ENCODE results near the gene CNTD1.

CNTD1 gene

GRCh38 chr17:42779936-42780850, 18.5 kb upstream of the CNTD1 start, which contains the start of gene WNK4:
Gene WNK4 (plus strand): TSS chr17:42780610. CDS start chr17:42780699, 89 bp downstream.
- no peak for DNase-seq

- DNase-seq = no peak
These were observed 17.6 kb upstream of the CNTD1 start for GRCh38 chr17:42780851-42781638.

GRCh38 chr17:42781639-42782165, 17.0 kb upstream of the CNTD1 start:
- DNase-seq = no peak

GRCh38 chr17:42782166-42783061, 16.2 kb upstream of the CNTD1 start:
- DNase-seq = no peak

GRCh38 chr17:42783062-42783790, 15.4 kb upstream of the CNTD1 start:
- DNase-seq = no peak

- no peak for DNase-seq
These were observed 14.9 kb upstream of the CNTD1 start for GRCh38 chr17:42783791-42784138.

- DNase-seq = no peak
These were observed 14.3 kb upstream of the CNTD1 start for GRCh38 chr17:42784409-42784808.

- DNase-seq = no peak
These were observed 13.7 kb upstream of the CNTD1 start for GRCh38 chr17:42784811-42785592.

GRCh38 chr17:42787266-42787665, 11.4 kb upstream of the CNTD1 start:
- no peak for DNase-seq

- no peak for DNase-seq
These were observed 6.7 kb upstream of the CNTD1 start for GRCh38 chr17:42791948-42792347.

GRCh38 chr17:42792545-42792944, 6.1 kb upstream of the CNTD1 start:
- DNase-seq = no peak

GRCh38 chr17:42795061-42795460, 3.6 kb upstream of the CNTD1 start:
- no peak for DNase-seq

- DNase-seq = no peak
These were observed 3.2 kb upstream of the CNTD1 start for GRCh38 chr17:42795465-42795864.

GRCh38 chr17:42796066-42796758, 2.4 kb upstream of the CNTD1 start:
- no peak for DNase-seq

- peak; percentile 8 for DNase-seq
These were observed 1.3 kb upstream of the CNTD1 start for GRCh38 chr17:42797067-42798007.

GRCh38 chr17:42798011-42798382, 664 bp upstream of the CNTD1 start:
- no peak for DNase-seq

- no peak for DNase-seq
These were observed 4.6 kb downstream of the CNTD1 start for GRCh38 chr17:42803074-42803883.

GRCh38 chr17:42804918-42805367, 6.3 kb downstream of the CNTD1 start:
- DNase-seq = no peak
